ENCODE measurements around the gene GSN. TPM values are rescaled to one million over a fixed set of nuclear protein-coding genes. Genes with fewer than 3 reads are reported as not detected.

Gene GSN
- total RNA-seq, 1 donor from 2014 or later, result 521 TPM

DNA sequence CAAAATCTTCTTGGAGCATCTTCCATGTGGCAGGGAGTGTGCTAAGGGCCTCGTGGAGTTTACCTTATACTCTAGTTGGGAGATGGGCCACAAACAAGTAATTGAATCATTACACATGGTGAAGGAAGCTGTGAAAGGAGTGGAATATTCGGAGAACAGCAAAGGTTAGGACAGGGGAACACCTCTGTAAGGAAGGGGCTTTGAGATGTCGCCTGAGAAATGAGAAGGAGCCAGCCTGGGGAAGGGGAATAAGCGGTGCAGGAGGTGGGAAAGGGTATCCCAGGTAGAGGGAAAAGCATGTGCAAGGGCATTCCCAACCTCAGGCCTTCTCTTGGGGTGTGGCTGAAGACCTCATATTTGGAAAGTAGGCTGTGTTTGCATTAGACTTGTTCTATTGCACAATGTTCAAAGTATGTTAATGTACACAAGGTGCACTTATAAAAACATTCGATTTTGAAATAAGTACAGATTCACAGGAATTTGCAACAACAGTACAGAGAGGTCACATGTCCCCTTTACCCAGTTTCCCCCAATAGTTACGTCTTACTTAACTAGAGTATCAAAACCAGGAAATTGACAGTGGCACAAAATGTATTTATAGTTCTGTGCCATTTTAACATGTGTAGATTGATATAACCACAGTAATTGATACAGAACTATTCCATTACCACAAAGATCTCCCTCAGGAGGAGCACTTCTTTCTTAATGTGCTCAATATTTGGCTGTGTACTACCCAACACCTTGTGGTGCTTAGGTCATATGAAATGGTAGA, 104.5 kb downstream of the GSN start:
- DNase-seq (ENCODE audit: low spot score), result no peak

GRCh38 chr9:121373011-121373729, 105.2 kb downstream of the GSN start:
- DNase-seq (ENCODE audit: low spot score), result no peak

DNA sequence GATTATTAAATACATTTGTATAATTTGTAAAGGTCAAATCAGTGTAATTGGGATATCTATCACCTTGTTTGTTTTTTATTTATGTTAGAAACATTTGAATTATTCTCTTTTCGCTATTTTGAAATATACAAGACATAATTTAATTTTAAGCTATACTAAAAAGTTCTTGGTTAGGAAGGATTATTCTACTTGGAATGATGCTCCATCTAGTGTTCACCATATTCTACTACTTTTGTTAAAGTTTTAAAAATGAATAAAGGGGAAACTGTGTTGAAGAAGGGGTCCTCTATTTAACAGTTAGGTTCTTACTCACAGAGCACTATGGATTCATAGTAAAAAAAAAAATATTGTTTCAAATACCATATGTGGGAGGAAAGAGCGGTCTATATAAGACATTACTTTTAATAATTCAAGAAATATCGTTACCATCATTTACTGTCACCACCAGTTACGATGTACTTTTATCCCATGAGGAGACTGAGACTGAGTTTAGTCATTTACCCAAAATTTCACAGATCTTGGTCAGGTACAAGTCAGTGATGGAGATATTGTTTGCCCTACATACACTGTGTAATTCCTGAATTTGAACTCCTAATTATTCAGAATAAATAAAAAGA, 108.4 kb downstream of the GSN start:
- no peak for DNase-seq (ENCODE audit: low spot score)

GRCh38 chr9:121380846-121381245, 112.9 kb downstream of the GSN start:
- no peak for DNase-seq (ENCODE audit: low spot score)

Other genes with a start within 250 kb of the GSN start
- gene C5, start 217.9 kb upstream of the GSN start, total RNA-seq, result 6.2 TPM
- gene CNTRL, start 193.2 kb upstream of the GSN start, total RNA-seq, result 11.7 TPM
- gene RAB14, start 66.3 kb upstream of the GSN start, total RNA-seq, result 72.3 TPM
- gene STOM, start 102.1 kb downstream of the GSN start, total RNA-seq, result 259 TPM
- gene GGTA1, start 231.7 kb downstream of the GSN start, total RNA-seq, result 8.4 TPM